GM21737 (cell line): ENCODE data around the gene LAMTOR4.

Source experiments
- ATAC-seq: cut with Tn5 transposase; IDR thresholded peaks from one replicate; pipeline ENCODE4 v1.9.1; 2021; ENCODE audit warnings: mild to moderate bottlenecking, moderate library complexity; ENCODE audit not compliant: unreplicated experiment

Gene LAMTOR4

GRCh38 chr7:100152937-100153666 is 4.4 kb downstream of the LAMTOR4 start:
- no peak for ATAC-seq

GRCh38 chr7:100153708-100154535 is 5.2 kb downstream of the LAMTOR4 start:
- ATAC-seq = no peak

GRCh38 chr7:100154651-100155491 is 6.2 kb downstream of the LAMTOR4 start:
- no peak for ATAC-seq

- no peak for ATAC-seq
Observed at GRCh38 chr7:100155553-100156317, 7.0 kb downstream of the LAMTOR4 start.

- ATAC-seq = no peak
Observed at GRCh38 chr7:100156331-100157068, 7.8 kb downstream of the LAMTOR4 start.

GRCh38 chr7:100157069-100157333 is 8.3 kb downstream of the LAMTOR4 start:
- ATAC-seq = no peak

- ATAC-seq = no peak
Observed at GRCh38 chr7:100157334-100158228, 8.9 kb downstream of the LAMTOR4 start.

- peak; percentile 74 for ATAC-seq
Observed at GRCh38 chr7:100158229-100159098, 9.7 kb downstream of the LAMTOR4 start, which contains the start of gene TRAPPC14. Gene TRAPPC14 (minus strand): TSS chr7:100158723. CDS start chr7:100158499, 224 bp downstream.

GRCh38 chr7:100159099-100159623 is 10.4 kb downstream of the LAMTOR4 start:
- ATAC-seq = no peak

GRCh38 chr7:100160067-100160466 is 11.3 kb downstream of the LAMTOR4 start:
- no peak for ATAC-seq

GRCh38 chr7:100163006-100163531 is 14.4 kb downstream of the LAMTOR4 start:
- ATAC-seq = no peak

- ATAC-seq = no peak
Observed at GRCh38 chr7:100163871-100164270, 15.2 kb downstream of the LAMTOR4 start.

GRCh38 chr7:100166317-100166940 is 17.7 kb downstream of the LAMTOR4 start:
- ATAC-seq = no peak

GRCh38 chr7:100166970-100167911 is 18.5 kb downstream of the LAMTOR4 start:
- no peak for ATAC-seq

GRCh38 chr7:100167912-100168323 is 19.2 kb downstream of the LAMTOR4 start:
- no peak for ATAC-seq
